Neural cell (in vitro differentiated cells): ENCODE results near the gene SPINDOC. TPM values are rescaled to one million over a fixed set of nuclear protein-coding genes. Genes with fewer than 3 reads are reported as not detected.

Experiments used
- H2AFZ ChIP-seq: fragments of 200-600, 300-800 bp; sonication (generic), shearing (Covaris generic); 2 replicates; pipeline ENCODE4 v1.6.0; 2014; ENCODE audit warnings: low read depth, mild to moderate bottlenecking, antibody characterized with exemption, low read length, moderate library complexity
- H3F3A ChIP-seq: fragments of 200-600 bp; shearing (Covaris generic); 2 replicates; pipeline ENCODE4 v1.6.1; 2016; ENCODE audit warnings: mild to moderate bottlenecking, moderate library complexity, mixed read lengths, antibody characterized with exemption, low read length; ENCODE audit not compliant: insufficient read depth, poor library complexity, severe bottlenecking
- H3K27ac ChIP-seq: fragments of 200-600, 300-800 bp; sonication (generic), shearing (Covaris generic); 2 replicates; pipeline ENCODE4 v1.5.1; 2014; ENCODE audit warnings: mild to moderate bottlenecking, low read length, moderate library complexity
- H3K27me3 ChIP-seq: fragments of 300-800, 200-600 bp; sonication (generic), shearing (Covaris generic); 2 replicates; pipeline ENCODE4 v1.6.0; 2014; ENCODE audit warnings: mild to moderate bottlenecking, low read depth, low read length, moderate library complexity; ENCODE audit not compliant: insufficient read depth
- H3K36me3 ChIP-seq: fragments of 300-800, 200-600 bp; sonication (generic), shearing (Covaris generic); 2 replicates; pipeline ENCODE4 v1.5.1; 2014; ENCODE audit warnings: mild to moderate bottlenecking, antibody characterized with exemption, low read length, moderate library complexity; ENCODE audit not compliant: insufficient read depth
- H3K4me2 ChIP-seq: fragments of 300-800, 200-600 bp; sonication (generic), shearing (Covaris generic); 2 replicates; pipeline ENCODE4 v1.6.0; 2014; ENCODE audit warnings: mild to moderate bottlenecking, low read length
- H3K4me3 ChIP-seq: fragments of 300-800, 200-600 bp; sonication (generic), shearing (Covaris generic); 2 replicates; pipeline ENCODE4 v1.5.1; 2014; ENCODE audit warnings: mild to moderate bottlenecking, low read length, moderate library complexity
- H3K79me2 ChIP-seq: fragments of 200-600 bp; shearing (Covaris generic); replicated peaks from 2 replicates; pipeline ENCODE4 v1.6.0; 2014; ENCODE audit warnings: mild to moderate bottlenecking, low read length, moderate library complexity; ENCODE audit not compliant: insufficient read depth
- H3K9ac ChIP-seq: fragments of 300-800, 200-600 bp; sonication (generic), shearing (Covaris generic); 2 replicates; pipeline ENCODE4 v1.6.1; 2016; ENCODE audit warnings: mild to moderate bottlenecking, low read length, mixed read lengths
- H3K9me2 ChIP-seq: fragments of 200-600 bp; shearing (Covaris generic); 2 replicates; pipeline ENCODE4 v1.6.1; 2016; ENCODE audit warnings: mild to moderate bottlenecking, low read length, mixed read lengths; ENCODE audit not compliant: insufficient read depth
- H3K9me3 ChIP-seq: fragments of 200-600, 300-800 bp; sonication (generic), shearing (Covaris generic); 2 replicates; pipeline ENCODE4 v1.6.1; 2016; ENCODE audit warnings: mild to moderate bottlenecking, mixed run types, low read length, moderate library complexity, mixed read lengths
- H4K20me1 ChIP-seq: fragments of 200-600 bp; shearing (Covaris generic); 2 replicates; pipeline ENCODE4 v1.6.1; 2016; ENCODE audit warnings: mild to moderate bottlenecking, mixed run types; ENCODE audit not compliant: insufficient read depth
- EP300 ChIP-seq: fragments of 450-650 bp; conservative IDR thresholded peaks from 2 replicates; pipeline ENCODE4 v1.6.1; 2014; ENCODE audit warnings: antibody characterized with exemption, mild to moderate bottlenecking, moderate library complexity; ENCODE audit not compliant: poor library complexity, severe bottlenecking
- EZH2 ChIP-seq: fragments of 200-600, 300-800 bp; shearing (Covaris generic), sonication (generic); IDR thresholded peaks from 2 replicates; pipeline ENCODE4 v1.6.1; 2014; ENCODE audit warnings: antibody characterized with exemption, low read length, borderline replicate concordance, mild to moderate bottlenecking; ENCODE audit not compliant: insufficient read depth, poor library complexity, severe bottlenecking
- MXI1 ChIP-seq: fragments of 450-650 bp; conservative IDR thresholded peaks from 2 replicates; pipeline ENCODE4 v1.6.1; 2014; ENCODE audit warnings: antibody characterized with exemption, mild to moderate bottlenecking; ENCODE audit not compliant: poor library complexity, severe bottlenecking
- POLR2AphosphoS5 ChIP-seq: IDR thresholded peaks from 2 replicates; pipeline ENCODE4 v1.6.1; 2012
- RAD21 ChIP-seq: fragments of 450-650 bp; conservative IDR thresholded peaks from 2 replicates; pipeline ENCODE4 v1.6.1; 2014; ENCODE audit warnings: antibody characterized with exemption, mild to moderate bottlenecking, moderate library complexity
- SMC3 ChIP-seq: fragments of 450-650 bp; conservative IDR thresholded peaks from 2 replicates; pipeline ENCODE4 v1.6.1; 2014; ENCODE audit warnings: antibody characterized with exemption, mild to moderate bottlenecking, moderate library complexity; ENCODE audit not compliant: poor library complexity
- TAF1 ChIP-seq: IDR thresholded peaks from 2 replicates; pipeline ENCODE4 v1.6.1; 2012; ENCODE audit warnings: low read depth
- polyA plus RNA-seq: library from polyadenylated mRNA; depleted of rRNA; stranded (reverse); fragments of >200 nt; gene quantifications from 2 replicates; pipeline ENCODE4 v1.2.3, GENCODE V29; 2014
- TF ChIP-seq, protein P1 (sequence below): IDR thresholded peaks from 2 replicates; pipeline ENCODE4 v1.6.1; 2012; ENCODE audit warnings: borderline replicate concordance
- TF ChIP-seq, protein P2 (sequence below): fragments of 450-650 bp; IDR thresholded peaks from 2 replicates; pipeline ENCODE4 v1.5.1; 2014; ENCODE audit warnings: antibody characterized with exemption, mild to moderate bottlenecking, moderate library complexity; ENCODE audit not compliant: poor library complexity, severe bottlenecking

The SPINDOC gene
- polyA plus RNA-seq, 1 donor from 2014 or later, result 20.3 TPM

DNA sequence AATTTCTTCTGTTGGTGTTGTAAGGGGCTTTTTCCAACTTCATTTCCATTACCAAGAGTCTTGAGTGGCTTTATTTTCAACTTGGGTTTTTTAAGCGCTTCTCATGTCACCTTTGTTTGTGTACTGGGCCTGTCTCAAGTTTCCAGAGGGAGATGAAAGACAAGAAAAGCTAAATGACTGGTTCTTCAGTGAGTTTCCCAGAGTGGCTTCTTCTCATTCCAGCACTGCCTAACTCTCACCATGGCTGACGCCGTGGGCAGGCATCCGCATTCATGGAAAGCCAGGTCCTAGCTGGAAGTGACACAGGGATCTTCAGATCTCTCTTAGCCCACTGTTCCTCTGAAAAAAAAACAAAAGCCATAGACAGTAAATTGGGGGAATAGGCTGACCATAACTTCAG, 54.3 kb downstream of the SPINDOC start:
- Histone ChIP-seq H3K79me2 (peaks cover 15% of the 10 kb centered on the region), H3K27ac (no peak overlapping the region), H3K4me2 (no peak overlapping the region), H3K36me3 (no peaks in the 10 kb centered on the region), H3K9me2 (no peaks in the 10 kb centered on the region), H3K4me3 (no peak overlapping the region), H4K20me1 (no peaks in the 10 kb centered on the region), H3K27me3 (no peaks in the 10 kb centered on the region), H3F3A (no peaks in the 10 kb centered on the region), H3K9me3 (no peaks in the 10 kb centered on the region), H2AFZ (no peak overlapping the region), H3K9ac (no peak overlapping the region)
- TF ChIP-seq MXI1 (no peak), EP300 (no peak), RAD21 (no peak), POLR2AphosphoS5 (no peak), SMC3 (no peak), EZH2 (no peak), TAF1 (no peak)
- TF ChIP-seq, protein P1, sequence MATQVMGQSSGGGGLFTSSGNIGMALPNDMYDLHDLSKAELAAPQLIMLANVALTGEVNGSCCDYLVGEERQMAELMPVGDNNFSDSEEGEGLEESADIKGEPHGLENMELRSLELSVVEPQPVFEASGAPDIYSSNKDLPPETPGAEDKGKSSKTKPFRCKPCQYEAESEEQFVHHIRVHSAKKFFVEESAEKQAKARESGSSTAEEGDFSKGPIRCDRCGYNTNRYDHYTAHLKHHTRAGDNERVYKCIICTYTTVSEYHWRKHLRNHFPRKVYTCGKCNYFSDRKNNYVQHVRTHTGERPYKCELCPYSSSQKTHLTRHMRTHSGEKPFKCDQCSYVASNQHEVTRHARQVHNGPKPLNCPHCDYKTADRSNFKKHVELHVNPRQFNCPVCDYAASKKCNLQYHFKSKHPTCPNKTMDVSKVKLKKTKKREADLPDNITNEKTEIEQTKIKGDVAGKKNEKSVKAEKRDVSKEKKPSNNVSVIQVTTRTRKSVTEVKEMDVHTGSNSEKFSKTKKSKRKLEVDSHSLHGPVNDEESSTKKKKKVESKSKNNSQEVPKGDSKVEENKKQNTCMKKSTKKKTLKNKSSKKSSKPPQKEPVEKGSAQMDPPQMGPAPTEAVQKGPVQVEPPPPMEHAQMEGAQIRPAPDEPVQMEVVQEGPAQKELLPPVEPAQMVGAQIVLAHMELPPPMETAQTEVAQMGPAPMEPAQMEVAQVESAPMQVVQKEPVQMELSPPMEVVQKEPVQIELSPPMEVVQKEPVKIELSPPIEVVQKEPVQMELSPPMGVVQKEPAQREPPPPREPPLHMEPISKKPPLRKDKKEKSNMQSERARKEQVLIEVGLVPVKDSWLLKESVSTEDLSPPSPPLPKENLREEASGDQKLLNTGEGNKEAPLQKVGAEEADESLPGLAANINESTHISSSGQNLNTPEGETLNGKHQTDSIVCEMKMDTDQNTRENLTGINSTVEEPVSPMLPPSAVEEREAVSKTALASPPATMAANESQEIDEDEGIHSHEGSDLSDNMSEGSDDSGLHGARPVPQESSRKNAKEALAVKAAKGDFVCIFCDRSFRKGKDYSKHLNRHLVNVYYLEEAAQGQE, result no peak
- TF ChIP-seq, protein P2, sequence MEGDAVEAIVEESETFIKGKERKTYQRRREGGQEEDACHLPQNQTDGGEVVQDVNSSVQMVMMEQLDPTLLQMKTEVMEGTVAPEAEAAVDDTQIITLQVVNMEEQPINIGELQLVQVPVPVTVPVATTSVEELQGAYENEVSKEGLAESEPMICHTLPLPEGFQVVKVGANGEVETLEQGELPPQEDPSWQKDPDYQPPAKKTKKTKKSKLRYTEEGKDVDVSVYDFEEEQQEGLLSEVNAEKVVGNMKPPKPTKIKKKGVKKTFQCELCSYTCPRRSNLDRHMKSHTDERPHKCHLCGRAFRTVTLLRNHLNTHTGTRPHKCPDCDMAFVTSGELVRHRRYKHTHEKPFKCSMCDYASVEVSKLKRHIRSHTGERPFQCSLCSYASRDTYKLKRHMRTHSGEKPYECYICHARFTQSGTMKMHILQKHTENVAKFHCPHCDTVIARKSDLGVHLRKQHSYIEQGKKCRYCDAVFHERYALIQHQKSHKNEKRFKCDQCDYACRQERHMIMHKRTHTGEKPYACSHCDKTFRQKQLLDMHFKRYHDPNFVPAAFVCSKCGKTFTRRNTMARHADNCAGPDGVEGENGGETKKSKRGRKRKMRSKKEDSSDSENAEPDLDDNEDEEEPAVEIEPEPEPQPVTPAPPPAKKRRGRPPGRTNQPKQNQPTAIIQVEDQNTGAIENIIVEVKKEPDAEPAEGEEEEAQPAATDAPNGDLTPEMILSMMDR, result no peak

DNA sequence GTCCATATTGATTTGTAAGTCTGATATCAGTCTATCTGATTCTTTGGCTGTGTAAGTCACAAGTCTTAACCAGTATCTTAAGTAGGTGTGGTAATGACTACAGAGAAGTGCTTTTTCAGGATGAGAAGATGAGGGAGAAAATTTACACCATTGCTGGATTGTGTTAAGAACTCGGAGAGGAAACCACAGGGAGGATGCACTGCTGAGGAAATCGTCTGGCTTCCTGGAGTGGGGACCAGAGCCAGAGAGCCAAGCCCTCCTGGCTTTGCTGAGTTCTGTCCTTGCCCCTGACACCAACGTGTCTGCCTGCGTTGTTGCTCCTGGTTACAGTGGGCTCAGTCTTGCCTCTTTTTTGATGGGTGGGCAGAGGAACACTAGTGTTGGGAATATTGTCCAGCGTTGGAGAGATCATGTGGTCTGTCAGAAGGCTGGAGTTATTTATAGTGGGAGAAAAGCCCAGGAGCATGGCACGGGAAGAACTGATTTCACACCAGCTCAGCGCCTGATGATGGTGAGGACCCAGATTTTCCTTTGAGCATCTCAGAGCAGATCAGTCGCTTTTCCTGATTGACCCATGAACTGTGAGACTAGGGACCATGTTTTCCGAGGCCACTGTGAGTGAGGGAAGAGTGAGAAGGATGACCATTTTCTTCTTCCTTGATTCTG, 55.3 kb downstream of the SPINDOC start:
- TF ChIP-seq RAD21 (no peak), MXI1 (no peak)
- no peaks in the 10 kb centered on the region for H4K20me1 ChIP-seq
- H3F3A ChIP-seq, result no peaks in the 10 kb centered on the region
- H3K9ac ChIP-seq, result no peak overlapping the region
- no peaks in the 10 kb centered on the region for H3K27me3 ChIP-seq
- H3K27ac ChIP-seq, result no peak overlapping the region
- H3K4me2 ChIP-seq, result no peak overlapping the region
- no peaks in the 10 kb centered on the region for H3K36me3 ChIP-seq
- no peaks in the 10 kb centered on the region for H3K9me2 ChIP-seq
- H3K4me3 ChIP-seq, result no peak overlapping the region
- no peaks in the 10 kb centered on the region for H3K9me3 ChIP-seq
- peaks cover 19% of the 10 kb centered on the region for H3K79me2 ChIP-seq
- H2AFZ ChIP-seq, result no peak overlapping the region

DNA sequence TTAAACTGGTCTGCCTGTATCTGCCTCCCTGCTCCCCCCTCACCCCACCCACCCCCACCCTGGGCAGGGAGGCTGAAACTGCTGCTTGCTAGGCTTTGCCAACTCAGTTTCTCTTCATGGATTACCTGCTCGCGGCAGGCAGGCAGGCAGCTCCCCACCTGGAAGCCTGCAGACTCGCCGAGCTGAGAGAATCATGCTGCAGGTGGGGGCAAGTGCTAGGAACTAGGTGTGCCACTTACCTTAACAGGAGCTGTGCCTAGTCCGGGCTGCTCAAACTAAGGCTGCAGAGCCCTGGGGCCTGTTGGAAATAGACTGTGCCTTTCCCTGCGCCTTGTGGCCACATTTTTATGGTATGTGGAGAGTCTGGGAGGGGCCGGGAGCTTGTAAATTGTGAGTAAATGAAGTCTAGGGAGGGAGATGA, 55.9 kb downstream of the SPINDOC start:
- Histone ChIP-seq H3K27ac (no peak overlapping the region), H3K4me3 (no peak overlapping the region), H3K9ac (no peak overlapping the region), H3K36me3 (no peaks in the 10 kb centered on the region), H4K20me1 (no peaks in the 10 kb centered on the region), H3F3A (no peaks in the 10 kb centered on the region), H3K79me2 (peaks cover 19% of the 10 kb centered on the region), H3K4me2 (no peak overlapping the region), H3K9me3 (no peaks in the 10 kb centered on the region), H3K9me2 (no peaks in the 10 kb centered on the region), H2AFZ (no peak overlapping the region), H3K27me3 (no peaks in the 10 kb centered on the region)
- TF ChIP-seq MXI1 (no peak), POLR2AphosphoS5 (no peak), TAF1 (no peak), EZH2 (no peak), SMC3 (no peak), RAD21 (no peak), EP300 (no peak)
- TF ChIP-seq, protein P2, result no peak
- TF ChIP-seq, protein P1, result no peak
